ENCODE results near the gene RPL31.

- TF ChIP-seq CTCF (conservative IDR thresholded peaks at IDR 0.05) (no peak), ZFX (IDR thresholded peaks at IDR 0.05) (no peak)
These were observed 36.5 kb upstream of the RPL31 start for GRCh38 chr2:100965596-100965995.

All from C4-2B (cell line).